SK-N-MC (cell line): ENCODE results near the gene WARS2.

Experiments used
- DNase-seq: peaks from one replicate; pipeline ENCODE4 v3.0.0-alpha.2; 2011; ENCODE audit warnings: low read depth, low spot score
- H3K27ac ChIP-seq: fragments of 200-600 bp; sonication (generic); 2 replicates; pipeline ENCODE4 v1.5.1; 2016; ENCODE audit warnings: mixed run types
- H3K36me3 ChIP-seq: fragments of 200-600 bp; sonication (generic); 2 replicates; pipeline ENCODE4 v1.6.1; 2017; ENCODE audit warnings: antibody characterized with exemption, low read length, mixed read lengths; ENCODE audit not compliant: insufficient read depth
- H3K4me3 ChIP-seq: fragments of 200-600 bp; sonication (generic); 2 replicates; pipeline ENCODE4 v1.5.1; 2016
- H3K9ac ChIP-seq: fragments of 200-600 bp; sonication (generic); 2 replicates; pipeline ENCODE4 v1.8.0; 2017; ENCODE audit warnings: mixed run types, mixed read lengths; ENCODE audit not compliant: insufficient read length
- H3K9me3 ChIP-seq: fragments of 200-600 bp; sonication (generic); 2 replicates; pipeline ENCODE4 v1.6.1; 2017; ENCODE audit warnings: low read depth, mild to moderate bottlenecking, antibody characterized with exemption, low read length, moderate library complexity, mixed read lengths
- EZH2 ChIP-seq: fragments of 200-600 bp; sonication (generic); IDR thresholded peaks from one replicate; pipeline ENCODE4 v1.6.1; 2017; ENCODE audit warnings: antibody characterized with exemption
- FOXP2 ChIP-seq: optimal IDR thresholded peaks from 2 replicates; pipeline ENCODE3; 2011; ENCODE audit warnings: mild to moderate bottlenecking, moderate library complexity; ENCODE audit not compliant: insufficient read depth; ENCODE audit errors: extremely low read length, control extremely low read depth
- POLR2AphosphoS5 ChIP-seq: IDR thresholded peaks from 2 replicates; pipeline ENCODE4 v1.6.1; 2012; ENCODE audit warnings: mild to moderate bottlenecking, low read depth, low read length, borderline replicate concordance

Gene WARS2

DNA sequence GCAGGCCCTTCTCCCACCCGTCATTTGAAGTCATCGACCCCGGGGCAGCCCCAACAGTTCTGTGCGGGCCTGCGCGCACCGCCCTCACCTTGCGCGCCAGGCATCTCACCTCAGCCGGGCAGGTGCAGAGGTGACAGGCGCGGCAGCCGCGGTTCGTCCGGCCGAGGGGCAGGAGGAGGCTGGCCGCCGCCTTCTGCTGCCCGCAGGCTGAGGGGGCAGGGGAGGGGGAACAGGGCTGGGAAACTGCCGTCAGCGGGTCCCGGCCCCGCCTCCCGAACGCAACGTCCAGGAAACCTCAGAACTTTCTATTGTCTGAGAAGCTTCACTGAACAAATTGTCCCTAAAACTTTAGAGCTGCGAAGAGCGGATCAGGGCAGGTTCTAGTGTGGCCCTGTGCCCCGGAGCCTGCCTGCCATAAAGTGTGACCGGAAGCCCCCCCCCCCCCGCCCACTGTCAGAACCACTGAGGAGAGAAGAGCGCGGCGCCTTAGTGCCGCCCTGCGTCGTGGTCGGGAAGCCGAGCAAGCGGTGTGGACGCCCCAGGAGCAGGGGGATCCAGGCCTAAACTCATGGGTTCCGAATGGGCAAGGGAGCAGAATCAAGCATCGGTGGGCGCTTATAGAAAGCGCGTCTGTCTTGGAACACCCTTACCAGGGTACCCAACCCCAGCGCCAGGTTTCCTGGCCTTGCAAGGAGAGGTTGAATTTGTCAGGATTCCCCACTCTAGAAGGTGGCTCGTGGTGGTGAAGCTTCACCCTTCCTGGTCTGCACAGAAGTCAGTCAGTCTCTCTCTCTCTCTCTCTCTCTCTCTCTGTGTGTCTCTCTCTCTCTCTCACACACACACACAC, 139.0 kb downstream of the WARS2 start:
- no peaks in the 10 kb centered on the region for H3K9me3 ChIP-seq
- no peak overlapping the region for H3K27ac ChIP-seq
- TF ChIP-seq FOXP2, result no peak
- H3K4me3 ChIP-seq, result peak overlapping the region; percentile 71
- no peak for DNase-seq
- H3K9ac ChIP-seq, result no peak overlapping the region
- H3K36me3 ChIP-seq, result no peaks in the 10 kb centered on the region

DNA sequence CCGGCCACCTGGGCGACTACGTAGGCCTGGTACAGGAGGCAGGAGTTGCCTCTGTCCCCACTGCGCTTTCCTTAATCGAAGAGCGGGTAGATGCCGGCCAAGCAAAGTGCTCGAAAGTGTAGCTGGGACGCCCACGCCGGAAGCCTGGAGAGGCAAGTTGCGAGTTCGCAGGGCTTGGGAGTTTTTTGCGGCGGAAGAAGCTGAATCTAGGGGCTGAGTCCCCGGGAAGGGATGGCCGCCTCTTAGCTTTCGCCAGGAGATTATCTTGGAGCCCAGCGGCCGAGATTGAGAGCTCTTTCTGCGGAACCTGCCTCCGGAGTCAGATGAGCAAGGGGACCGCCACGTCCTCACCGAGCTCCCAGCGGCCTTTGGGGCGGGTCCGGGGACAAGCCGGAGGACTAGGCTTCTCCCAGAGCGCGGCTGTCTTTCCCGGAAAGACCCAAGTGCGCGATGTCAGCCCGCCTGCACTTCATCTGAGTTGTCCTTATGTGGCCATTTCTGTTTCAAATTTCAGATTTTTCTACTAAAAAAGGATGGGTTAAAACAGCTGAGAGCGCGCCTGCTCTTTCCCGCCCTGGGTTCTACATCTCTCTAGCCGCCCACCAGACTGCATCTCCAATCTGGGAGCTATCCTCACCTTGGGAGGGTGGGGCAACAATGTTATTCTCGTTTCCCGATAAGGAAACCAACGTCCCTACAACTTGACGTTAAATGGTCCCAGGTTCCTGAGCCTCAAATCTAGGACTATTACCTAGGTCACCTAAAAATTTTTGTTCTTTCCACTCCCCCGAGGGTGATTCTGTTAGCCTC, 139.9 kb downstream of the WARS2 start:
- H3K9me3 ChIP-seq, result no peaks in the 10 kb centered on the region
- no peaks in the 10 kb centered on the region for H3K36me3 ChIP-seq
- H3K9ac ChIP-seq, result no peak overlapping the region
- TF ChIP-seq POLR2AphosphoS5, result no peak
- peak overlapping the region; percentile 71 for H3K4me3 ChIP-seq
- no peak for DNase-seq
- H3K27ac ChIP-seq, result no peak overlapping the region

DNA sequence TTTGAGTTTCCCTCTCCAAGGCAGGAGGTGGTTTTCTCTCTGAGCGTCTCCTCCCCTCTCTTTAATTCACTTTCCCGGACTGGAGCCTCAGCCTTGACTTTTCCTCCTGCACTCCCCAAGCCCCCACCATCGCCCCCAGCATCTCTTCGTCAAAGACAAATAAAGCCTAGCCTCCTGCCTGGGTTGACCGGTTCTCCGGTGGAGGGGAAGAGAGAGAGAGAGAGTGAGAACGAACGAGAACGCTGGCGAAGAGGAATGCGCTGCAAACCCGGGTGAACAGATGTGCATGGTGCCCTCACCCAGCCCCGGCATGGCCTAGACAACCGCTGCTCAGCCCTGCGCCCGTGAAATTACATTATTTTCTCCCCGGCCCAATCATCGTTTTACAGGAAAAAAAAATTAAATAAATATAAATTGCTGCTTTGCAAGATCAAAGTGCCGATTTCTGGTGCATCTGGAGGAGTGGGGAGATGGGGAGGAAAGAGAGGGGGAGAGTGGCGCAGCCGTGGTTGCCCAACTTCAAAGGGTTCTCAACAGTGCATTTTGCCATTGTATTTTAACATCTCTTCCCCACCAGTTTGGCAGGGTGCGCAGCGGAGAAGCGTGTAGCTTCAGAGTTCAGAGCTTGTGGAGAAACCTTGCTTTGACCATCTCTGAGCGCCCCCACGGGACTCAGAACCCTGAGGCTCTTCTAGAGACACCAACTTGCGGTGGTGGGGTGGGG, 140.9 kb downstream of the WARS2 start:
- H3K9ac ChIP-seq, result no peak overlapping the region
- TF ChIP-seq POLR2AphosphoS5, result no peak
- TF ChIP-seq EZH2, result no peak
- no peak for TF ChIP-seq FOXP2
- H3K4me3 ChIP-seq, result no peak overlapping the region

DNA sequence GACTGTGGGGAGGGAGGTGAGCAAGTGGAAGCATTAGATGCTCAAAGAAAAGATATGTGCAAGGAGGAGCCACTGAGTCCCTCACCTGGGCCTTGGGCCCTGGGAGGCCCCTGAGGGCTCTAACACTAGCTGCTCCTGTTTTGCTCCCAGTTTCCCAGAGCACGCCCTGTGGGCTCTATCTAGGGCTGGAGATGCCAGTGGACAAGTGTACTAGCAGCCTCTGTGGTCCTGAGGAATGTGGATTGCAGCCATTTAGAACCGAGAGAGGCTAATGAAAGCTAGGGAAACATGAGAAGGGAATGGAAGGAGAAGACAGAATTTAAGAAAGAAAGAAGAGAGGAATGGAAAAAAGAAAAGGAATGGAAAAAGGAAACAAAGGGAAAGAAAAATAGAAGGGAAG, 142.3 kb downstream of the WARS2 start:
- Histone ChIP-seq H3K9me3 (no peaks in the 10 kb centered on the region), H3K9ac (no peak overlapping the region), H3K27ac (no peak overlapping the region), H3K36me3 (no peaks in the 10 kb centered on the region), H3K4me3 (no peak overlapping the region)
- TF ChIP-seq FOXP2, result no peak
- no peak for TF ChIP-seq EZH2
- no peak for TF ChIP-seq POLR2AphosphoS5
- DNase-seq, result no peak

More for the DNA sequence above, 140.9 kb downstream of the WARS2 start:
- Histone ChIP-seq H3K9me3 (no peaks in the 10 kb centered on the region), H3K36me3 (no peaks in the 10 kb centered on the region), H3K27ac (no peak overlapping the region)
- no peak for DNase-seq

DNA sequence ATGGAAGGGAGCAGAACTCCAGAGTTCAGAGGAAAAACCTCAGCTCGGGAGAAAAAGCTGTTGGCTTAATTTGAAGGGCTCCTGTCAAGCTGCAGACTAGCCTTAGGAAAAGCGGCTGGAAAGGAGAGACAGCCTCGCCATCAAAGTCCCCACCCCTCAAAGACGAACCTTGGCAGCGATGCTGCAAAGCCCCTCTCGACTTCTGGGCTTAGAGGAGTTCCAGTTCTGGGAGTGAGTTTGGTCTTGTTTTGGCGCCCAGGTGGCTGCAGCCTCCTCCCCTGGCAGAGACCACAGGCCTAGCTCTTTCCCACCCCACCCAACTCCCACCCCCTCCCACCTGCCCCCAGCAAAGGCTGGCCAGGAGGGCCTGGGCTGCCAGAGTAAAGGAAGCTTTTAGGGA, 143.2 kb downstream of the WARS2 start:
- TF ChIP-seq EZH2, result no peak
- TF ChIP-seq FOXP2, result no peak
- TF ChIP-seq POLR2AphosphoS5, result no peak
- no peak overlapping the region for H3K27ac ChIP-seq
- no peaks in the 10 kb centered on the region for H3K36me3 ChIP-seq
- H3K9ac ChIP-seq, result no peak overlapping the region
- H3K4me3 ChIP-seq, result no peak overlapping the region
- DNase-seq, result no peak
- H3K9me3 ChIP-seq, result no peaks in the 10 kb centered on the region

DNA sequence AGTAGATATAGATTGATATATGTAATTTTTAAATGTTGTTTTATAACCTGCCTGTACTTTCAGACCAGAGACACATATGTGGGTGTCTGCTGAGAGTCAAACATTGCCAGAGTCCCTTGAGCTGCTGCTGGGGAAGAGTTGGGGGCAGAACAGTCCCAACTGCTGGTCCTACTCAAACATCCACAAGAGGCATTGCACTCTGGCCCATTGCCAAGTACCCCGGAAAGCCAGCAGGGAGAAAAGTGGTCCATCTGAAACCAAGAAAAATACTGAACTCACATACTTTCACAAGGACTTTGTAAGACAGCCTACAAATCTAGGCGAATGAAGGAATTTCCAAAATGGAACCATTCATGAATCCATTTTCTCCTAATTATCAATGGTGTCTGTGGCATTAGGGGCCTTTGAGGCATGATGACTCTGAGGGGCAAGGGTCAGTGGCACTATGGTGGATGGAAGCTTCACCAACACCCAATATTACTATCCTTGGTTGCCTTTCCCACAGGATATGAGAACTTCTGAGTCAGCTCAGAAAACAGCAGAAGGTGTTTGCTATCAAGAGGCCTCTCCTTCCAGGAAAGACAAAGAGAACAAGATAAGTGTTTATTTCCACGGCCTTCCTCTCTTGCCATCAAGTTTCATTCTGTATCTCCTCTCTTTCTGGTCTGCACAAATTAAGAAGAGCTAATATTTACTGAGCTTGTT, 145.0 kb downstream of the WARS2 start:
- no peaks in the 10 kb centered on the region for H3K36me3 ChIP-seq
- TF ChIP-seq FOXP2 (no peak), POLR2AphosphoS5 (no peak), EZH2 (no peak)
- DNase-seq, result no peak

DNA sequence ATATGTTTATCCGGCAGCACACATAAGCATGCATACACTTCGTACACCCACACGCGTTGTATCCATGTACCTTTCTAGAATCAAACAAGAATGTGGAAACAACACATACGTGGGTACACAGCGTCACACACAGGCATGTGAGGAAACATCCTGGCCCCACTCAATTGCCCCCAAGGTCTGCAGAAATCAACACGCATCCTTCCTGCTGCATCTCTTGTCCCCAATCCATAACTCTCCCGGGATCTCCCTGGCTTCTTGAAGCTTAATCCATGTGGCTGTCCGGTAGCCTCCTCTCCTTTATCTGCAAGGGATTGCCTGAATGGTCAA, 146.8 kb downstream of the WARS2 start:
- H3K9ac ChIP-seq, result no peak overlapping the region
- no peak overlapping the region for H3K4me3 ChIP-seq
- H3K27ac ChIP-seq, result no peak overlapping the region
- H3K9me3 ChIP-seq, result no peaks in the 10 kb centered on the region
- H3K36me3 ChIP-seq, result no peaks in the 10 kb centered on the region
- no peak for DNase-seq
- TF ChIP-seq EZH2 (no peak), POLR2AphosphoS5 (no peak), FOXP2 (no peak)

More for the DNA sequence above, 145.0 kb downstream of the WARS2 start:
- Histone ChIP-seq H3K9ac (no peak overlapping the region), H3K27ac (no peak overlapping the region), H3K4me3 (no peak overlapping the region), H3K9me3 (no peaks in the 10 kb centered on the region)

DNA sequence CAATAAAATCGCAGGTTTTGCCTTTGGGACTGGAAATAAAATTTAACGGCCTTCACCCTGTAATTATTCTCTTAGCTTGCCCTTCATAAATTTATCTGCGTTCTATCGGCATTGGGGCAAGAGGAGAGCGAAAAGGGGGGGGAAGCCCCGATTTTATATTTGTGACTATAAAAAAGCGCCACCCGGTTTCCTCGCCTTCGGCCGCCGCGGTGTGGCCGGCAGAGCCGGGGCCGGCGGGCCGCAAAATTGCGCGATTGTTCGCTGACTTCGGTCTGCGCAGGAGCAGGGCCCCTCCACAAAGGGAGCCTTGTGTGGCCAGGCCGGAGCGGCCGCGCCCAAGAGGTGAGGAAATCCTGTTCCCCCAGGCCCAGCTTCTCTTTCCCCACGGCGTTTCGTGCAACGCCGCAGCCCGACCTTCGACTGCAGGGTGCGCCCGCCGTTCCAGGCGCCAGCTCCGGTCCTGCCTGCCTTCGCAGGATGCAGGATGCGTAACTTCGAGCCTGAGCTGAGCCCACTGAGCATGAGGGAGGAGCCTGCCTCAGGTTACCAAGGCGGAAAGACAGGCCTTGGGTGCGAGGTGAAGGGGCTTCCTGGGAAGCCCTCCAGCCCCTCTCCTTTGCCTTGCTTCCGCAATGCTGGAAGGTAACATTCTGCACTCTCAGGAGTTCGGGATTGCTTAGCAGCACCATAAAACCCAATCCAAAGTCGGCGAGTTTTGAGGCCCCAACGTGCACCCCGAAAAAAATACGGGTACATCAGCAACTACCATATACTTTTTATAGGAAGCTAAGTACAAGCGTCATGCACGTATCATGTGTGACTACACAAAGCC, 147.4 kb downstream of the WARS2 start:
- H3K4me3 ChIP-seq, result no peak overlapping the region
- H3K36me3 ChIP-seq, result no peaks in the 10 kb centered on the region
- no peak for DNase-seq
- TF ChIP-seq FOXP2 (no peak), EZH2 (peak; percentile 99)
- no peak overlapping the region for H3K9ac ChIP-seq
- H3K27ac ChIP-seq, result no peak overlapping the region
- no peaks in the 10 kb centered on the region for H3K9me3 ChIP-seq
